SK-N-SH (cell line): ENCODE measurements around the gene WRNIP1. TPM values are rescaled to one million over a fixed set of nuclear protein-coding genes. Genes with fewer than 3 reads are reported as not detected.
A peak's percentile ranks its signal among the peaks of the same experiment; 100 is the strongest.

ENCODE experiments used
- CTCF ChIA-PET: fragments of 300-600, 350-600 bp; formaldehyde crosslinking; extraction: SDS; loops from one replicate; lab custom pipeline; 2021; lab: Yijun Ruan, JAX
- POLR2A ChIA-PET: fragments of 350-600 bp; sonication (Branson Sonifier 250); formaldehyde crosslinking; extraction: SDS; loops from one replicate; lab custom pipeline; 2020; ENCODE audit warnings: antibody characterized with exemption, inconsistent platforms; lab: Yijun Ruan, JAX
- DNase-seq: peaks from one replicate; pipeline ENCODE4 v3.0.0; 2012
- H2AFZ ChIP-seq: fragments of 200-600 bp; sonication (generic); 2 replicates; pipeline ENCODE4 v1.8.1; 2016; ENCODE audit warnings: antibody characterized with exemption, mild to moderate bottlenecking, low read depth
- H3F3A ChIP-seq: fragments of 200-600 bp; sonication (generic); replicated peaks from 2 replicates; pipeline ENCODE3; 2016; ENCODE audit warnings: antibody characterized with exemption, mild to moderate bottlenecking; ENCODE audit not compliant: insufficient read depth
- H3K27ac ChIP-seq, 2 experiments: fragments of 200-500 bp in 1 of 2; fragments of 200-600 bp in 1 of 2; sonication (Bioruptor generic) in 1 of 2; sonication (generic), shearing (Covaris generic) in 1 of 2; 2 replicates each; pipeline versions ENCODE4 v1.5.1 to v1.6.1; 2014 to 2016; ENCODE audit warnings: low read depth in 2 of 2, inconsistent platforms in 1 of 2, low read length in 1 of 2, mild to moderate bottlenecking in 1 of 2, mixed read lengths in 1 of 2
- H3K27me3 ChIP-seq: fragments of 200-600 bp; sonication (generic), shearing (Covaris generic); 2 replicates; pipeline ENCODE4 v1.6.1; 2016; ENCODE audit warnings: mixed run types; ENCODE audit not compliant: insufficient read depth
- H3K36me3 ChIP-seq, 2 experiments: fragments of 200-500 bp in 1 of 2; fragments of 200-600 bp in 1 of 2; sonication (Bioruptor generic) in 1 of 2; sonication (generic) in 1 of 2; replicated peaks in 1 of 2; 2 replicates each; pipeline versions ENCODE3 to v1.5.1; 2014 to 2016; ENCODE audit warnings: low read length in 1 of 2, mild to moderate bottlenecking in 1 of 2; ENCODE audit not compliant: insufficient read depth in 2 of 2, control insufficient read depth in 1 of 2
- H3K4me1 ChIP-seq, 2 experiments: fragments of 200-500 bp in 1 of 2; fragments of 200-600 bp in 1 of 2; sonication (Bioruptor generic) in 1 of 2; sonication (generic), shearing (Covaris generic) in 1 of 2; 2 replicates each; pipeline versions ENCODE4 v1.5.1 to v1.6.1; 2014 to 2016; ENCODE audit warnings: low read depth in 1 of 2, low read length in 1 of 2, mixed run types in 1 of 2; ENCODE audit not compliant: insufficient read depth in 2 of 2, control insufficient read depth in 1 of 2
- H3K4me2 ChIP-seq: fragments of 200-600 bp; sonication (generic), shearing (Covaris generic); 2 replicates; pipeline ENCODE4 v1.6.1; 2017; ENCODE audit warnings: mixed run types
- H3K4me3 ChIP-seq, 2 experiments: fragments of 200-500 bp in 1 of 2; fragments of 200-600 bp in 1 of 2; sonication (Bioruptor generic) in 1 of 2; sonication (generic), shearing (Covaris generic) in 1 of 2; 2 replicates each; pipeline versions ENCODE4 v1.5.1 to v1.8.1; 2014 to 2016; ENCODE audit warnings: low read depth in 2 of 2, inconsistent platforms in 1 of 2, low read length in 1 of 2, mild to moderate bottlenecking in 1 of 2, mixed read lengths in 1 of 2, moderate library complexity in 1 of 2
- H3K79me2 ChIP-seq: fragments of 200-600 bp; sonication (generic); 2 replicates; pipeline ENCODE4 v1.8.1; 2017; ENCODE audit warnings: mild to moderate bottlenecking; ENCODE audit not compliant: insufficient read depth
- H3K9ac ChIP-seq: fragments of 200-600 bp; sonication (generic); 2 replicates; pipeline ENCODE4 v1.6.1; 2017; ENCODE audit warnings: mixed run types
- H3K9me2 ChIP-seq: fragments of 200-600 bp; sonication (generic); 2 replicates; pipeline ENCODE4 v1.6.1; 2017; ENCODE audit warnings: mixed run types
- H3K9me3 ChIP-seq: fragments of 200-600 bp; sonication (generic); 2 replicates; pipeline ENCODE4 v1.6.1; 2017; ENCODE audit warnings: mixed run types, mild to moderate bottlenecking, moderate library complexity
- H4K20me1 ChIP-seq: fragments of 200-600 bp; sonication (generic); 2 replicates; pipeline ENCODE4 v1.6.1; 2017; ENCODE audit warnings: mild to moderate bottlenecking, mixed run types; ENCODE audit not compliant: insufficient read depth
- FOXM1 ChIP-seq: IDR thresholded peaks from 2 replicates; pipeline ENCODE4 v1.4.0; 2012; ENCODE audit warnings: low read depth, mild to moderate bottlenecking
- GATA2 ChIP-seq: sonication (generic); formaldehyde crosslinking; IDR thresholded peaks from 2 replicates; pipeline ENCODE4 v1.5.0; 2020; ENCODE audit warnings: mild to moderate bottlenecking, missing genetic modification reagents
- IRF3 ChIP-seq: fragments of 150-350 bp; IDR thresholded peaks from 2 replicates; pipeline ENCODE4 v1.6.1; 2016; ENCODE audit warnings: mild to moderate bottlenecking, low read depth, low read length
- NFIC ChIP-seq: IDR thresholded peaks from 2 replicates; pipeline ENCODE4 v1.4.0; 2012; ENCODE audit warnings: borderline replicate concordance
- NRF1 ChIP-seq: IDR thresholded peaks from 2 replicates; pipeline ENCODE4 v1.6.1; 2012; ENCODE audit warnings: low read depth, mild to moderate bottlenecking, low read length
- POLR2AphosphoS5 ChIP-seq: IDR thresholded peaks from 2 replicates; pipeline ENCODE4 v1.6.1; 2012; ENCODE audit warnings: low read depth, low read length
- REST ChIP-seq: IDR thresholded peaks from 2 replicates; pipeline ENCODE4 v1.6.1; 2012; ENCODE audit warnings: mild to moderate bottlenecking, low read depth, low read length, moderate library complexity
- TAF1 ChIP-seq: IDR thresholded peaks from 2 replicates; pipeline ENCODE4 v1.6.1; 2012; ENCODE audit warnings: low read depth, mild to moderate bottlenecking, low read length, moderate library complexity, borderline replicate concordance
- TEAD4 ChIP-seq: IDR thresholded peaks from 2 replicates; pipeline ENCODE4 v1.4.0; 2012; ENCODE audit warnings: mild to moderate bottlenecking, borderline replicate concordance; ENCODE audit not compliant: insufficient read depth
- WGBS: methylation state at CpG from one replicate; pipeline ENCODE4 v1.1.6; 2017; ENCODE audit warnings: low lambda C conversion rate; 5-methylcytosine and 5-hydroxymethylcytosine counted together
- polyA plus RNA-seq, 3 experiments: library from polyadenylated mRNA; depleted of rRNA; stranded (reverse); fragments of >200 nt; gene quantifications; 2 replicates each; pipeline ENCODE4 v1.2.3, GENCODE V29; 2012
- TF ChIP-seq, protein P1 (sequence below): IDR thresholded peaks from 2 replicates; pipeline ENCODE4 v1.4.0; 2012; ENCODE audit warnings: low read depth, borderline replicate concordance
- TF ChIP-seq, protein P2 (sequence below): IDR thresholded peaks from 2 replicates; pipeline ENCODE4; 2012
- TF ChIP-seq, protein P3 (sequence below): fragments of 150-350 bp; IDR thresholded peaks from 2 replicates; pipeline ENCODE4 v1.6.1; 2017; ENCODE audit warnings: antibody characterized with exemption, low read length, low read depth, borderline replicate concordance

The WRNIP1 gene
- polyA plus RNA-seq, 1 of the 3 experiments (the other 2 are of a cell fraction), result 47.5 TPM

- POLR2A ChIA-PET, result interaction anchor here (0.6 kb wide), 1 partner anchor 417 kb away, joined by 4 read pairs; no protein-coding TSS in a partner anchor
- H3K9ac ChIP-seq, result peak overlapping the region; percentile 94
- peaks cover 7 to 8% of the 10 kb centered on the region in 2 experiments for H3K36me3 ChIP-seq
- H3F3A ChIP-seq, result peaks cover 8% of the 10 kb centered on the region
- peak overlapping the region; percentile 91 to 96 for H3K27ac ChIP-seq
- H3K9me3 ChIP-seq, result no peaks in the 10 kb centered on the region
- H3K4me1 ChIP-seq, result peaks cover 7 to 20% of the 10 kb centered on the region in 2 experiments; a peak in 3 of 4 replicates
- peak; percentile 34 for DNase-seq
- H3K4me3 ChIP-seq, result peak overlapping the region; percentile 55 to 67
- CTCF ChIA-PET, result interaction anchor here (1.1 to 9.3 kb wide), 6 partner anchors 13 to 1085 kb away, joined by 3 to 100 read pairs (median 3); partner anchors contain the start of genes FAM50B and MYLK4
- H4K20me1 ChIP-seq, result peaks cover 18% of the 10 kb centered on the region
- no peak for TF ChIP-seq IRF3
- TF ChIP-seq, protein P1, sequence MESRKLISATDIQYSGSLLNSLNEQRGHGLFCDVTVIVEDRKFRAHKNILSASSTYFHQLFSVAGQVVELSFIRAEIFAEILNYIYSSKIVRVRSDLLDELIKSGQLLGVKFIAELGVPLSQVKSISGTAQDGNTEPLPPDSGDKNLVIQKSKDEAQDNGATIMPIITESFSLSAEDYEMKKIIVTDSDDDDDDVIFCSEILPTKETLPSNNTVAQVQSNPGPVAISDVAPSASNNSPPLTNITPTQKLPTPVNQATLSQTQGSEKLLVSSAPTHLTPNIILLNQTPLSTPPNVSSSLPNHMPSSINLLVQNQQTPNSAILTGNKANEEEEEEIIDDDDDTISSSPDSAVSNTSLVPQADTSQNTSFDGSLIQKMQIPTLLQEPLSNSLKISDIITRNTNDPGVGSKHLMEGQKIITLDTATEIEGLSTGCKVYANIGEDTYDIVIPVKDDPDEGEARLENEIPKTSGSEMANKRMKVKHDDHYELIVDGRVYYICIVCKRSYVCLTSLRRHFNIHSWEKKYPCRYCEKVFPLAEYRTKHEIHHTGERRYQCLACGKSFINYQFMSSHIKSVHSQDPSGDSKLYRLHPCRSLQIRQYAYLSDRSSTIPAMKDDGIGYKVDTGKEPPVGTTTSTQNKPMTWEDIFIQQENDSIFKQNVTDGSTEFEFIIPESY, result no peak
- TF ChIP-seq FOXM1, result no peak
- TF ChIP-seq TEAD4, result no peak
- no peak for TF ChIP-seq NFIC
- TF ChIP-seq, protein P2, sequence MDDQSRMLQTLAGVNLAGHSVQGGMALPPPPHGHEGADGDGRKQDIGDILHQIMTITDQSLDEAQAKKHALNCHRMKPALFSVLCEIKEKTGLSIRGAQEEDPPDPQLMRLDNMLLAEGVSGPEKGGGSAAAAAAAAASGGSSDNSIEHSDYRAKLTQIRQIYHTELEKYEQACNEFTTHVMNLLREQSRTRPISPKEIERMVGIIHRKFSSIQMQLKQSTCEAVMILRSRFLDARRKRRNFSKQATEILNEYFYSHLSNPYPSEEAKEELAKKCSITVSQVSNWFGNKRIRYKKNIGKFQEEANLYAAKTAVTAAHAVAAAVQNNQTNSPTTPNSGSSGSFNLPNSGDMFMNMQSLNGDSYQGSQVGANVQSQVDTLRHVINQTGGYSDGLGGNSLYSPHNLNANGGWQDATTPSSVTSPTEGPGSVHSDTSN, result no peak
- TF ChIP-seq, all 33 proteins: peak for 0
- H3K9me2 ChIP-seq, result no peaks in the 10 kb centered on the region
- H3K27me3 ChIP-seq, result no peaks in the 10 kb centered on the region
- WGBS, result 48% methylated on average over 27 of the region's 27 CpGs
- H2AFZ ChIP-seq, result peak overlapping the region; percentile 91
- peaks cover 31% of the 10 kb centered on the region for H3K79me2 ChIP-seq
- peak overlapping the region; percentile 82 for H3K4me2 ChIP-seq
Measured at GRCh38 chr6:2763876-2764540, 1.2 kb upstream of the WRNIP1 start.

GRCh38 chr6:2764610-2765165, 505 bp upstream of the WRNIP1 start:
- TF ChIP-seq POLR2AphosphoS5, result peak; percentile 93
- peak; percentile 84; the same call in 1 of the 2 replicates for TF ChIP-seq TAF1
- TF ChIP-seq NRF1, result peak; percentile 76
- TF ChIP-seq GATA2, result no peak
- TF ChIP-seq REST, result peak; percentile 44; the same call in 1 of the 2 replicates
- TF ChIP-seq, protein P3, sequence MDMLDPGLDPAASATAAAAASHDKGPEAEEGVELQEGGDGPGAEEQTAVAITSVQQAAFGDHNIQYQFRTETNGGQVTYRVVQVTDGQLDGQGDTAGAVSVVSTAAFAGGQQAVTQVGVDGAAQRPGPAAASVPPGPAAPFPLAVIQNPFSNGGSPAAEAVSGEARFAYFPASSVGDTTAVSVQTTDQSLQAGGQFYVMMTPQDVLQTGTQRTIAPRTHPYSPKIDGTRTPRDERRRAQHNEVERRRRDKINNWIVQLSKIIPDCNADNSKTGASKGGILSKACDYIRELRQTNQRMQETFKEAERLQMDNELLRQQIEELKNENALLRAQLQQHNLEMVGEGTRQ, result no peak
- H3K4me1 ChIP-seq, result peaks cover 8 to 20% of the 10 kb centered on the region in 2 experiments; a peak in 3 of 4 replicates
- peak overlapping the region; percentile 55 to 67 for H3K4me3 ChIP-seq
- H3K27ac ChIP-seq, result peak overlapping the region; percentile 91 to 96
- peaks cover 38% of the 10 kb centered on the region for H3K79me2 ChIP-seq
- H2AFZ ChIP-seq, result peak overlapping the region; percentile 91
- H3F3A ChIP-seq, result peaks cover 8% of the 10 kb centered on the region
- H3K4me2 ChIP-seq, result peak overlapping the region; percentile 82
- CTCF ChIA-PET, result interaction anchor here (0.8 to 9.3 kb wide), 13 partner anchors 8 to 188 kb away, joined by 3 to 100 read pairs (median 4); partner anchors contain the start of genes MYLK4 and SERPINB1
- H3K9me2 ChIP-seq, result no peaks in the 10 kb centered on the region
- H3K9ac ChIP-seq, result peak overlapping the region; percentile 94
- H3K36me3 ChIP-seq, result peaks cover 11% of the 10 kb centered on the region in 2 experiments
- H3K27me3 ChIP-seq, result no peaks in the 10 kb centered on the region
- H4K20me1 ChIP-seq, result peaks cover 22% of the 10 kb centered on the region
- WGBS, result 1% methylated on average over 34 of the region's 45 CpGs
- no peaks in the 10 kb centered on the region for H3K9me3 ChIP-seq
- POLR2A ChIA-PET, result no interaction called here
- peak; percentile 80 for DNase-seq
